SK-N-MC (cell line): ENCODE results near the gene TLR5.

Experiments
- EZH2 ChIP-seq: fragments of 200-600 bp; sonication (generic); IDR thresholded peaks from one replicate; pipeline ENCODE4 v1.6.1; 2017; ENCODE audit warnings: antibody characterized with exemption
- FOXP2 ChIP-seq: optimal IDR thresholded peaks from 2 replicates; pipeline ENCODE3; 2011; ENCODE audit warnings: mild to moderate bottlenecking, moderate library complexity; ENCODE audit not compliant: insufficient read depth; ENCODE audit errors: extremely low read length, control extremely low read depth
- POLR2AphosphoS5 ChIP-seq: IDR thresholded peaks from 2 replicates; pipeline ENCODE4 v1.6.1; 2012; ENCODE audit warnings: mild to moderate bottlenecking, low read depth, low read length, borderline replicate concordance

DNA sequence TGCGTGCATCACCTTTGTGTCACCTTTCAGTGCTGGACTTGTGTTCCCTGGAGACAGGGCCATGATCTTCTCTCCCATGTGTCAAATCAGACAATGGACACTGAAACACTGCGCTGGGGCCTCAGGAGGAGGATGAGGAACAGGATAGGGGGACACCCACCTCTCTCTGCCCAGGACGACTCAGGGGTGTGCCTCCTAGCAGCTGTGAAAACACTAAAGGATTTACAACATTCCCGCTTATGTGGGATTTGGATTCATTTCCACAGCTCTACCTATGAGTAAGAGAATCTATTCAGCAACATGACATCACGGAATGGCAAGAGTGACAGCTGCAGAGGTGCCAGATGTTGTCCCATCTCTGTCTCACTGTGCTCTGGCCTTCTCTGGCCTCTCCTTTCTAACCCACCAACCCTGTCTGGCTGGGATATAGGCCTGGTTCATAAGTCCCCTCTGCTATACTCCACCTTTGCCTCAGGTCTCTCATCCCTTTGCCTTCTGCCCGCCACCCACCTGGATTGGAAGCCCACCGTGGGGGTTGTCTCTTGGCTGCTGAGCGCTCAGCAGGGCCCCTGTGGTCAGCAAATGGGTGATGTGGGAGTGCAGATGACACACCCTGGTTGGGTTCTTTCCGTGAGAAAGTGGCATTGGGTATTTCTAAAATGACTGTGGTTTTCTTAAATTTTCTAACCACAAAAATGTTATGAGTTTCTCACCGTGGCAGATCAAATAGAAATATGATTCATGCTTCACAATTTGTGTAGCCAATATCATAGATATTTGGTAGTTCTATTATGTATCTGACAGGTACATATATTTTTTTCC lies 47.1 kb upstream of the TLR5 start:
- no peak for TF ChIP-seq EZH2
- no peak for TF ChIP-seq POLR2AphosphoS5
- TF ChIP-seq FOXP2 = no peak
